Measurements from ENCODE around the gene MTTP. TPM values are rescaled to one million over a fixed set of nuclear protein-coding genes. Genes with fewer than 3 reads are reported as not detected.

The MTTP gene
- total and polyA plus RNA-seq, 4 donors = 0.04 to 0.57 (median 0.25) TPM

GRCh38 chr4:99552872-99553271, 21.8 kb upstream of the MTTP start:
- H3K27ac ChIP-seq (ENCODE audit: low read depth in 1 of 2, low read length in 1 of 2) = no peak overlapping the region
- no peaks in the 10 kb centered on the region for H3K27me3 ChIP-seq (ENCODE audit: control insufficient read depth in 3 of 3, insufficient read depth in 3 of 3, low read length in 2 of 3)
- H3K4me1 ChIP-seq (ENCODE audit: control insufficient read depth in 5 of 5, insufficient read depth in 5 of 5, low read length in 5 of 5) = no peaks in the 10 kb centered on the region
- H3K9me3 ChIP-seq (ENCODE audit: control insufficient read depth in 4 of 4, insufficient read depth in 3 of 4, low read length in 3 of 4) = no peaks in the 10 kb centered on the region
- no peak for TF ChIP-seq CTCF (IDR thresholded peaks at IDR 0.05; ENCODE audit: control extremely low read depth, extremely low read depth)
- H3K9ac ChIP-seq (ENCODE audit: insufficient read depth in 1 of 2, low read length in 2 of 2) = no peak overlapping the region
- DNase-seq (no peak), ATAC-seq (ENCODE audit: insufficient read depth, low FRiP score) (no peak)
- peaks cover 0 to 12% (median 6%) of the 10 kb centered on the region in 4 donors for H3K36me3 ChIP-seq (ENCODE audit: control insufficient read depth in 4 of 4, insufficient read depth in 4 of 4, low read length in 4 of 4)
- H3K4me3 ChIP-seq = no peak overlapping the region
- WGBS, 2 donors = 96 to 99% methylated on average over 2 of the region's 2 CpGs

- no peaks in the 10 kb centered on the region for H3K27me3 ChIP-seq (ENCODE audit: control insufficient read depth in 3 of 3, insufficient read depth in 3 of 3, low read length in 2 of 3)
- H3K4me3 ChIP-seq = peak within 1 kb of the TSS; percentile 77
- H3K27ac ChIP-seq (ENCODE audit: low read depth in 1 of 2, low read length in 1 of 2) = peak within 1 kb of the TSS; percentile 95 to 99
- peak; percentile 99 to 100 (median 99) for DNase-seq
- H3K9me3 ChIP-seq (ENCODE audit: control insufficient read depth in 4 of 4, insufficient read depth in 3 of 4, low read length in 3 of 4) = no peaks in the 10 kb centered on the region
- H3K9ac ChIP-seq (ENCODE audit: insufficient read depth in 1 of 2, low read length in 2 of 2) = peak within 1 kb of the TSS; percentile 92 to 99
- no peaks in the 10 kb centered on the region for H3K36me3 ChIP-seq (ENCODE audit: control insufficient read depth in 4 of 4, insufficient read depth in 4 of 4, low read length in 4 of 4)
- peaks cover 0 to 10% (median 0%) of the 10 kb centered on the region in 5 donors for H3K4me1 ChIP-seq (ENCODE audit: control insufficient read depth in 5 of 5, insufficient read depth in 5 of 5, low read length in 5 of 5)
- TF ChIP-seq CTCF (IDR thresholded peaks at IDR 0.05; ENCODE audit: control extremely low read depth, extremely low read depth) = no peak
- peak; percentile 95 for ATAC-seq (ENCODE audit: insufficient read depth, low FRiP score)
- 0% methylated on average over 47 to 48 of the region's 48 CpGs for WGBS, 2 donors
Measured at GRCh38 chr4:99563310-99564186, 11.1 kb upstream of the MTTP start, which contains the start of gene TRMT10A. TSS of gene TRMT10A (minus strand) at chr4:99564039. CDS start at chr4:99559338, 4,701 bp downstream.

- Histone ChIP-seq H3K9me3 (ENCODE audit: control insufficient read depth in 4 of 4, insufficient read depth in 3 of 4, low read length in 3 of 4) (no peaks in the 10 kb centered on the region), H3K27me3 (ENCODE audit: control insufficient read depth in 3 of 3, insufficient read depth in 3 of 3, low read length in 2 of 3) (no peaks in the 10 kb centered on the region), H3K4me1 (ENCODE audit: control insufficient read depth in 5 of 5, insufficient read depth in 5 of 5, low read length in 5 of 5) (peaks cover 0 to 10% (median 0%) of the 10 kb centered on the region in 5 donors), H3K9ac (ENCODE audit: insufficient read depth in 1 of 2, low read length in 2 of 2) (no peak overlapping the region), H3K4me3 (no peak overlapping the region), H3K27ac (ENCODE audit: low read depth in 1 of 2, low read length in 1 of 2) (no peak overlapping the region), H3K36me3 (ENCODE audit: control insufficient read depth in 4 of 4, insufficient read depth in 4 of 4, low read length in 4 of 4) (no peaks in the 10 kb centered on the region)
- DNase-seq (no peak), ATAC-seq (ENCODE audit: insufficient read depth, low FRiP score) (no peak)
- no peak for TF ChIP-seq CTCF (IDR thresholded peaks at IDR 0.05; ENCODE audit: control extremely low read depth, extremely low read depth)
Measured at GRCh38 chr4:99564921-99565320, 9.7 kb upstream of the MTTP start.

Measured in lung (tissue), 12 donors.